Middle frontal gyrus (tissue), 1 donor: Measurements from ENCODE around the gene CREB3L1.

Source experiments
- DNase-seq: peaks from one replicate; pipeline ENCODE4 v3.0.0-alpha.2; 2015; ENCODE audit warnings: low spot score; ENCODE audit errors: extremely low spot score

The CREB3L1 gene

GRCh38 chr11:46272816-46273427 is 4.5 kb upstream of the CREB3L1 start:
- no peak for DNase-seq

GRCh38 chr11:46273511-46274205 is 3.8 kb upstream of the CREB3L1 start:
- no peak for DNase-seq

- no peak for DNase-seq
Measured at GRCh38 chr11:46275964-46276641, 1.4 kb upstream of the CREB3L1 start.

GRCh38 chr11:46277313-46277621 is 195 bp upstream of the CREB3L1 start:
- DNase-seq: no peak

- no peak for DNase-seq
Measured at GRCh38 chr11:46278387-46279125, 1.1 kb downstream of the CREB3L1 start.

GRCh38 chr11:46279126-46280099 is 2.0 kb downstream of the CREB3L1 start:
- peak; percentile 37 for DNase-seq

- no peak for DNase-seq
Measured at GRCh38 chr11:46280706-46281105, 3.2 kb downstream of the CREB3L1 start.

GRCh38 chr11:46281371-46281831 is 3.9 kb downstream of the CREB3L1 start:
- DNase-seq: no peak

GRCh38 chr11:46285173-46285572 is 7.7 kb downstream of the CREB3L1 start:
- no peak for DNase-seq

GRCh38 chr11:46285594-46286033 is 8.2 kb downstream of the CREB3L1 start:
- DNase-seq: no peak

- DNase-seq: no peak
Measured at GRCh38 chr11:46286789-46287188, 9.3 kb downstream of the CREB3L1 start.

GRCh38 chr11:46288451-46288850 is 11.0 kb downstream of the CREB3L1 start:
- DNase-seq: no peak

GRCh38 chr11:46290011-46290410 is 12.5 kb downstream of the CREB3L1 start:
- DNase-seq: no peak

GRCh38 chr11:46290598-46291309 is 13.3 kb downstream of the CREB3L1 start:
- DNase-seq: no peak

GRCh38 chr11:46291441-46292150 is 14.1 kb downstream of the CREB3L1 start:
- no peak for DNase-seq

- DNase-seq: no peak
Measured at GRCh38 chr11:46293066-46293465, 15.6 kb downstream of the CREB3L1 start.

- no peak for DNase-seq
Measured at GRCh38 chr11:46293641-46294103, 16.2 kb downstream of the CREB3L1 start.

- DNase-seq: no peak
Measured at GRCh38 chr11:46294365-46295309, 17.2 kb downstream of the CREB3L1 start.
